ENCODE results near the gene TPP1.

TPP1 gene

GRCh38 chr11:6652182-6652581 is 33.0 kb upstream of the TPP1 start:
- Mint-ChIP-seq H3K27me3 (ENCODE audit: low read depth) (peaks cover 4% of the 10 kb centered on the region), H3K4me3 (no peak overlapping the region), H3K9me3 (no peaks in the 10 kb centered on the region), H3K4me1 (peaks cover 9% of the 10 kb centered on the region), H3K27ac (no peak overlapping the region), H3K36me3 (ENCODE audit: low read depth) (no peaks in the 10 kb centered on the region)
- TF ChIP-seq CTCF (IDR thresholded peaks at IDR 0.05; ENCODE audit: unreplicated experiment in 3 of 3): no peak

- Mint-ChIP-seq H3K36me3 (ENCODE audit: low read depth) (no peaks in the 10 kb centered on the region), H3K9me3 (no peaks in the 10 kb centered on the region), H3K4me3 (no peak overlapping the region), H3K27me3 (ENCODE audit: low read depth) (no peaks in the 10 kb centered on the region), H3K27ac (no peak overlapping the region), H3K4me1 (no peaks in the 10 kb centered on the region)
- TF ChIP-seq CTCF (IDR thresholded peaks at IDR 0.05; ENCODE audit: unreplicated experiment in 3 of 3): no peak
Observed at GRCh38 chr11:6650980-6651379, 31.8 kb upstream of the TPP1 start.

GRCh38 chr11:6650104-6650503 is 30.9 kb upstream of the TPP1 start:
- Mint-ChIP-seq H3K36me3 (ENCODE audit: low read depth) (peaks cover 6% of the 10 kb centered on the region), H3K4me3 (no peak overlapping the region), H3K27ac (no peak overlapping the region), H3K27me3 (ENCODE audit: low read depth) (no peaks in the 10 kb centered on the region), H3K4me1 (no peaks in the 10 kb centered on the region), H3K9me3 (no peaks in the 10 kb centered on the region)
- no peak for TF ChIP-seq CTCF (IDR thresholded peaks at IDR 0.05; ENCODE audit: unreplicated experiment in 3 of 3)

- H3K9me3 Mint-ChIP-seq: no peaks in the 10 kb centered on the region
- no peak for TF ChIP-seq CTCF (IDR thresholded peaks at IDR 0.05; ENCODE audit: unreplicated experiment in 3 of 3)
- no peaks in the 10 kb centered on the region for H3K27me3 Mint-ChIP-seq (ENCODE audit: low read depth)
- no peak overlapping the region for H3K27ac Mint-ChIP-seq
- no peaks in the 10 kb centered on the region for H3K4me1 Mint-ChIP-seq
- H3K4me3 Mint-ChIP-seq: no peak overlapping the region
- H3K36me3 Mint-ChIP-seq (ENCODE audit: low read depth): peaks cover 10% of the 10 kb centered on the region
Observed at GRCh38 chr11:6648501-6648900, 29.3 kb upstream of the TPP1 start.

GRCh38 chr11:6647836-6648235 is 28.6 kb upstream of the TPP1 start:
- Mint-ChIP-seq H3K4me3 (no peak overlapping the region), H3K4me1 (no peaks in the 10 kb centered on the region), H3K27ac (no peak overlapping the region), H3K9me3 (no peaks in the 10 kb centered on the region), H3K36me3 (ENCODE audit: low read depth) (peaks cover 10% of the 10 kb centered on the region), H3K27me3 (ENCODE audit: low read depth) (no peaks in the 10 kb centered on the region)
- no peak for TF ChIP-seq CTCF (IDR thresholded peaks at IDR 0.05; ENCODE audit: unreplicated experiment in 3 of 3)

- no peak for TF ChIP-seq CTCF (IDR thresholded peaks at IDR 0.05; ENCODE audit: unreplicated experiment in 3 of 3)
- H3K9me3 Mint-ChIP-seq: no peaks in the 10 kb centered on the region
- no peaks in the 10 kb centered on the region for H3K27me3 Mint-ChIP-seq (ENCODE audit: low read depth)
- H3K36me3 Mint-ChIP-seq (ENCODE audit: low read depth): peaks cover 10% of the 10 kb centered on the region
- H3K27ac Mint-ChIP-seq: no peak overlapping the region
- H3K4me1 Mint-ChIP-seq: no peaks in the 10 kb centered on the region
- H3K4me3 Mint-ChIP-seq: no peak overlapping the region
Observed at GRCh38 chr11:6646918-6647679, 27.9 kb upstream of the TPP1 start.
